ENCODE results near the gene ZEB2.
"Not testable (repeated sequence)": the region's sequence is repeated elsewhere in the genome, so short reads cannot be mapped to it uniquely, and the experiment has no call there.

The ZEB2 gene

DNA sequence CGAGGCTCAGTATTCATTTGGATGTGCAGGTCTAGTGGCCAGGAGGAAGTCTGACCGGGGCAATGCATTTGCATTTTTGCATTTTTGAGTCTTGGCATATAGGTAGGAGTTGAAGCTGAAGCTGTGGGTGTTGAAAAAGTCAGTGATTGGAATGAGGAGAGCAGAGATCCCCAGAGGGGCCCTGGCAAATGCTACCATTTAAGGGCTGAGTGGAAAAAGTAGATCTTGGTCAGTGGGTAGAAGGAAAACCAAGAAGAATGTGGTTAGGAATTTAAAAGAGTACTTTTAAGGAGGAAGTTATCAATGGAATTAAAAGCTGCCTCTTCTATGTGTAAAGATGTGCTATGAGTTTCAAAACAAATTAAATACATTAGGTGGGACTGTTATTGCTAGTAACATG lies 143.0 kb downstream of the ZEB2 start:
- no peak for DNase-seq

DNA sequence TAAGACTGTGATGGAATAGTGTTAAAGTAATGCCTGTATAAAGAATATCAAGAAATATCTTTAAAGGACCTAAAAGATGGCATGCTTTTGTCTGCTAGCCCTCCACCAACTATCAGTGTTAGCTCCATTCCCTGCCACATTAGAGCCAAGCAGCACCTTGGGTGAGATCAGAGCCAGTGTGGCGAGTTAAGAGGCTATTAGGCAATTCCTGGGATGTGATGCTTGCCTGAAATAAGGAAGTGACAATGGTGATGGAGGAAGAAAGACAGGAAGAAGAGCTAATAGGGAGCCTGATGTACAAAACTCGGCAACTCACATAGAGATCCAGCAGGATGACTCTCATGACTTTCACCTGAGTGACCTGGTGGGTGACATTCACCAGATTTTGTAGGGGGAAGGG lies 143.5 kb downstream of the ZEB2 start:
- DNase-seq: no peak

- no peak for DNase-seq
Measured at GRCh38 chr2:144374163-144374661, 145.7 kb downstream of the ZEB2 start.

DNA sequence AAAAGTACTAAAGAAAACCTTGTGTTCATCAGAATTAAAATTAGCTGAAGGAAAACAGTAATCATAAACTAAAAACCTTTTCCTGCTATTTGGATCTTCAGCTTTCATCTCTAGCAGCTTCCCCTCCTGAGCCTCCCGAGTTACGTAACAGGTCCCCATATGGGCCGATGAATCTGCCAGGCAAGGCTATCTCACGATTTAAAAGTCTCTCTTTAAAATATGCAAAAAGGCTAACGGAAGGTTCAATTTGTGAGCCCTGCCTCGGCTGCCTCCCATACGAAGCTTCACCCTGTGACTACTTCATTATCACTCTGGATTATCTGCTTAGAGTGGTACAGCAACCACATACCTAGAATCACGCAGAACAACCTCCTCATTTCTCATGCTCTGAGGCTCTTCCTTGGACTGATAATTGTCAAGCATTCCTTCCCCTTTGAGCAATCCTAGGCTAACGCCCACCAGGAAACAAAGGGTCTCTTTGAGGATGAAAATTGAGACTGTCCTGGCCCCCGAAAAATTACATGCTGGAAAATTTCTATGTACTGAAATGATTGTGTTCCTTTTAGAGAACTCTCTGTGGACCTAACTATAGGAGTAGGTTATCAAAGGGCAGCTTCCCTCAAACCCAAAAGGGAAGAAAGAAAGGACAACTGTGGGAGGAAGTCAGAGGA lies 147.4 kb downstream of the ZEB2 start:
- DNase-seq: peak in 1 of 2 experiments; percentile 12

DNA sequence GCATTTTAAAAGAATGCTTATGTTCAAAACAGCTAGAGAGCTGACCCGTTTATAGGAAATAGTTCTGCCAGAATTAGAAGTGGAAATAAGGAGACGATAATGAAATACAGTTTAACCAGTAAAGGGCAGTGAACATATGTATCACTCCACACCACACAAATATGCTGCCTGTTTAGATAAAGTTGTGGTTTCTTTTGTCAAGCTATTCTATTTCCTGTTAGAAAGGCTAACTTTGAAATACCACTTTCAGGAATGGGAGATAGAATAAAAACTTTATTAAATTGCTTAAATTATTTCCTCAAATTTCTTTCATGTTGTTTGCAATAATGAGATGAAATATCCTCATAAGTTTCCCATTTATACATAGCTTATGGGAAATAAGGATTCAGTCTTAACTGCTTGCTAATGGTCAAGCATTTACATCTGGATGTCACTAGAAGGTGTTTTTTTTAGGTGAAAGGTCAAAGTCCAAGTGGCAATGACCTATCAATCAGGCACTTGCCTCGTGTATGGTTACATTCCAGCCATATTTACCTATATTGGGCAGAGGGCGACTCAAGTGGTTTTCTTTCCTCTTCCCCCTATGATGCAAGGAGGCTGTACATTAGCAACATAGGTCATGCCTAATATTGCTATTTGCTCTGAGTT lies 148.9 kb downstream of the ZEB2 start:
- no peak for DNase-seq

GRCh38 chr2:144369416-144369815 lies 150.5 kb downstream of the ZEB2 start:
- no peak for DNase-seq

DNA sequence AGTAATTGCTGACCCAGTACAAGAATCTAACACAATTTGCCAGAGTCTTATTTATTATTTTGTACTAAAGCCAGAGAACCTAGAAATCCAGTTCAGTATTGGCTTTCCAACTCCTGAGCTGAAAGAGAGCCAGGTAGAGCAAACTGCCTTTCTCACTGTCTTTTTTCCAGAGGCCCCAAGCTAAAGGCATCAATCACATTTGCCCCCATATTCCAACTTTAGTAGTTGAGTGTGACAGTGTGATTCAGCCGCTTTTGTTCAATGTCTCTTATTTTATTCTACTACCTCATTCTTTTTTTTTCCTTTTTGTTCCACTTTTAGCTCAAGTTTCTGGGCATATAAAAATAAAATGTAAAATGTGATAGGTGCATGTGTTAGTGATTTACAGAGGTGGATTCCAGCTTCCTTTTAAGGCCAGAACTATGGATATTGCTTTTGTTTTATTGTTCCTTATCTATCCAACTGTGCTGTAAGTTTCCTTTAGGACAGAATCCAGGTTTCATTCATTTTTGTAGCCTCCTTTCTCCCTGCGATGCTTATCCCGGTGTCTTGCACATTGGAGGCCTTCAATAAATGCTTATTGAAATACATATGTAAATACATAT lies 153.0 kb downstream of the ZEB2 start:
- no peak for DNase-seq

DNA sequence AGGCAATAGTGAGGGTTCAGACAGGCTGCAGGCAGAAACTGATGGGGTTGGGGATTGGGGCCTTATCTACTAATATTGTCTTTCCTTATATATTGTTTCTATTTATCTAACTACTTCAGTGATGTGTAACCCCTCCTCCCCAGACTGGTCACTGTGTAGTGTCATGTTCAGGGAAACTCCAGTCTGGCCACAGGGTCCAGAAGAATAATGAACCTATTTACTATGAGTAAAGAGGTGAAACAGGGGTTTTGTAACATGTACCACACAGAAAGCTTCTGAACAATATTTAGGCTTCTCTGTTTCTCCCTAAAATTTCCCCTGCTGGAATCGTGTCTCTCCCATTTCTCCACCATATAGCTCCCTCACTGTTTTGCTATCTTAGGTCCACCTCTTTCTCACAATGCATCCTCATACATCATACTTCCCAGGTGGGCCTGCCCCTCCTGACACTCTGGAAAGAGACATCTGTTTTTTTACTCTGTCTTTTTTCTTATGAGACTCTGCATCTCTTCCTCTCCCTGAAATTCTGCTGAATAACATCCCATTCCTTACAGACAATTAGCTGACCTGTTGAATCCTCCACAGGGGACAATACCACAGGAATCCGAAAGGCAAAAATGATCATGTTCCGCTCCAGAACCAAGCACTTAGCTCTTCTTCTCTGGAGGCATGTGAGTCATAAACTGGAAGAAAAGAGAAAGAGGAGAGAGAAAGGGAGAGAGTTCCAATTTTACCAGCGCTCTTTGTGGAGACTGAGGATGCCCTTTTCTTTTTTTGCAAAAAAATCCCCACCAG lies 154.8 kb downstream of the ZEB2 start:
- DNase-seq: no peak

DNA sequence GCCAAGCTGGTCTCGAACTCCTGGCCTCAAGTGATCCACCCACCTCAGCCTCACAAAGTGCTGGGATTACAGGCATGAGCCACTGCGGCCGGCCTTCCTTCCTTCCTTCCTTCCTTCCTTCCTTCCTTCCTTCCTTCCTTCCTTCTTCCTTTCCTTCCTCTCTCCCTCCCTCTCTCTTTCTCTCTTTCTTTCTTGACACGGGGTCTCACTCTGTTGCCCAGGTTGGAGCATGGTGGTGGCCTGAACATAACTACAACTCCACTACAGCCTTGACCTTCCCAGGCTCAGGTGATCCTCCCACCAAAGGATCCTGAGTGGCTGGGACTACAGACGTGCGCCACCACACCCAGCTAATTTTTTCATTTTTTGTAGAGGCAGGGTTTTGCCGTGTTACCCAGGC lies 155.7 kb downstream of the ZEB2 start:
- not testable (repeated sequence) for DNase-seq

GRCh38 chr2:144362401-144362800 lies 157.5 kb downstream of the ZEB2 start:
- DNase-seq: no peak

DNA sequence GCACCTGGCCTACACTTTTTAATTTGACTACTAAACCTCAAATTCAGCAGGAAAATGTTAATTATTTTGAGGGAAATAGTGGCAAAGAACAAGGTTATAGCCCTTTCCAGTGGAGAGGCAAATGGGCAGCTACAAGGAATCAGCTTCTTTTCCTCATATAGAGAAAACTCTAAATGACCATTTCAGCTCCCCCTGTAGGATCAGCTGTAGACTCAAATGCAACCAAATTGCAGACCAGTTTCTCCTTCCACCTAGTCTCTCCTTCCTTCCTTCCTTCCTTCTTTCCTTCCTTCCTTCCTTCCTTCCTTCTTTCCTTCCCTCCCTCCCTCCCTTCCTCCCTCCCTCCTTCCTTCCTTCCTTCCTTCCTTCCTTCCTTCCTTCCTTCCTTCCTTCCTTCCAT lies 158.2 kb downstream of the ZEB2 start:
- DNase-seq: no peak

- no peak for DNase-seq
Measured at GRCh38 chr2:144359684-144360083, 160.2 kb downstream of the ZEB2 start.

DNA sequence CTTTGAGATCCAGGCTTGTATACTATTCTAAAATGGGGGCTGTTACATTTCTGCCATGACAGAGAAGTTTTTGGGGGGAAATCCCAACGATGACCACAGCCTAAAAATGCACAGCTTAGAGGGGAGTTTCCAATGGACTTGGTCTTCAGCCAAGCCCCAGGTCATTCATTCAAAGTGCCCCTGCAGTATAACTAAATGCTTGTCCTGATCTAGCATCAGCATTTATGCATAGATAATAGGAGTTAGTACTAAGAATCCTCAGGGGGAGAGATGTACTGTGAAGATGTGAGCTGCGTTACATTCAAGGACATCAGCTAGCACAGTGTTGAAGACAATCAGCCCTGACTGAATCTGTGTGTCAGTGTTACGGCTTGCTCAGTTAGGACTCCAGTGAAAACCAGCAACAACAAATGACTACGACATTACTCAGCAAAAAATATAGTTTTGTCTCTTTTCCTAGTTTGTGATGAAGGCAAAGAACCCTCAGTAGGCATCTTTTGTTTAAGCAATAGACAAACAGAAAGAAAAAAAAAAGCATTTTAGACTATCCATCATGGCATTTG lies 160.9 kb downstream of the ZEB2 start:
- DNase-seq: no peak

GRCh38 chr2:144358374-144358964 lies 161.4 kb downstream of the ZEB2 start:
- DNase-seq: no peak

DNA sequence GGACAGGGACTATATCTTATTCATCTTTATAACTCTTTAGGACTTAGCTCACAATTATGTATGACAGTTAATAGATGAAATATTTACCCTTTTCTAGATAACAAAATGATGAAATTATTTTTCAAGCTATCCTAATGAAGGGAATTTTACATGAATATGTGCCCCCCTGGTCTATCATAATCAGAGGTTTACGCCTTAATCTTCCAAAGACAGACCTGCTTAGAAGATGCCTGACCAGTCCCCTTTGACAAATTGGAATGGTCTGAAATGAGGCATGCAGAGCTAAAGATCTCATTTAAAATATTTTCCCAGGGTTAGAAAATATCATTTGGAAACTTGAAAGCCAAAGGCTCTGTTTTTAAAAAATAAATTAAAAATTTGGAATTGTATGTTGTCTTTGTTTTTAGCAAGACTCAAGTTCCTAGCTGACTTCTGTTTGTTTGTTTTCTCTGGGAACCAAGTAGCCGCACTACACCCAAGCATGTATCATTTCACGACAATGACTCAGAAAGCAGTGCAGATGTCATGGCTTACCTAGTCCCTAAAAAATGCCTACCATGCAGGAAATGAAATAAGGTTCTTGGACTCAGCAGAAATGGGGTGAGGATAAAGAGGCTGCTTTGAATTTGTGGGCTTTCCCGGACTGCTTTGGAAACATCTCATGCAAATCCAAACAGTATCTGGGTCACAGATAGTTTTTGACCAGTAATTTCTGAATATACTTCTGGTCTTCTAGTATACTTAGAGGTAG lies 162.1 kb downstream of the ZEB2 start:
- peak in 1 of 2 experiments; percentile 26 for DNase-seq

GRCh38 chr2:144356402-144356801 lies 163.5 kb downstream of the ZEB2 start:
- no peak for DNase-seq

GRCh38 chr2:144354953-144355352 lies 165.0 kb downstream of the ZEB2 start:
- no peak for DNase-seq

DNA sequence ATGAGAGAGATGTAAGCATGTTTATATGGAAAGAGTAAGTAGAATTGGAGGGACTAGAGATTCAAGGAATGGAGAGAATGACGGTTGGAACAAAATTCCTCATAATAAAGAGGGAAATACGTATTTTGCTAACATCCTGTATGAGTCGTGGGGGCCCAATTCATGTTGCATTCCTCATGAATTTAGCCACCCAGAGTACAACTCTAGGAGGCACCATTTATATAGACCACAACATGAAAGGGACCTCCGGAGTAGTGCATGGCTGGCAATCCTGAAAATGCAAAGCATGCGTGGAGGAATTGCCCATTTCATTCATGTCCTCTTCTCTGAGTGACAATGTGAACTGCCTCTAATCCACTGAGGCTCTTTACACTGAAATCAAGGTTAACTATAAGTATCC lies 168.2 kb downstream of the ZEB2 start:
- no peak for DNase-seq

DNA sequence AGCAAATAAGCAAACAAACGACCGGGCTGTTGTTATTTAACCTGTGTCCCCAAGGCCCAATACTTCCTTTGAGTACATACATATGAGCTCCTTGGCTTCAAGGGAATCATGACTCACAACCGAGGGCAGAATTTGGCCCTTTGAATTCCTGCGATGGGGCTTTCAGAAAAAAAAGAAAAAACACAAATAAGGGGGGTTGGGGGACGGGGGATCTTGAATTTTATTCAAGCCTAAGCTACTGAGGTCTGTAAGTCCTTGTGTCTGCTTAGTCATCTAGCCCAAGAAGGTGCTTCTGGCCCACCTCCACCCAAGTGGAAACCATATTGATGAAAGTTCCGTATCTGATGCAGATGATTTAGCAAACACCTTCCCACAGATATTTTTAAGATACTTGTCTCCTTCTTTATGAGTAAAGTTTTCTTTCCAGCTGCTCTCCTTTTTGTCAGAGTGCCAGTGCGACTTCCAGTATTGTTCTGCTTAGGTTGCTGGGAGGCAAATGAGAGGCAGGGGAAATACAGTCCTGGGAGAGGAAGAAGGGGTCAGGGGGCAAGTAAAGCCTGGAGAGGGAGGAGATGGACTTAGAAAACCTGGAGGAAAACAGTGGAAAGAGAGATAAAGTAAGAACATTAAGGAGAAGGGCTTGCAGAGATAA lies 169.6 kb downstream of the ZEB2 start:
- DNase-seq: peak in 1 of 2 experiments; percentile 9

GRCh38 chr2:144349674-144350073 lies 170.2 kb downstream of the ZEB2 start:
- DNase-seq: peak; percentile 8 to 50

GRCh38 chr2:144348846-144349245 lies 171.1 kb downstream of the ZEB2 start:
- DNase-seq: no peak

Measured in NCI-H526 (cell line).